ENCODE data around the gene ZNF783. TPM values are rescaled to one million over a fixed set of nuclear protein-coding genes. Genes with fewer than 3 reads are reported as not detected.
"Not testable (repeated sequence)": the region's sequence is repeated elsewhere in the genome, so short reads cannot be mapped to it uniquely, and the experiment has no call there.

ZNF783 gene
- total RNA-seq, 1 experiment from 2014 or later: 2.3 TPM

DNA sequence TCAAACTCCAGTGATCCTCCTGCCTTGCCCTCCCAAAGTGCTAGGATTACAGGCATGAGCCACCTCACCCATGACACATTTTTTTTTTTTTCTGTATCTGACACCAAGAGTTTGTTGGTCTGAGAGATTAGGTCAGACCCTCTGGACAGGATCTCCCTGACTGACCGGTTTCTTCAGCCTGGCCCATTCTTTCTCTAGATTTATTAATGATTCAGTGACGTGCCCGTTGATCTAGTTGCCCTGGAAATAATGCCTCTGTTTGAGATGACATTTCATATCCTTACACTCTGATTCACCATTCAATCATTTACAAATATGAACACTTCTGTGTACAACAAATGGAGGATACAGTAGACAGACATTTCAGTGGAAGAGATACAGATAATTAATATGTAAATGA, 23.9 kb upstream of the ZNF783 start:
- peak; percentile 73 for DNase-seq (ENCODE audit: low read depth)
- in situ Hi-C loops (cut with HindIII; ENCODE audit: low pct_unique_long_range_greater_than_20kb, low sequenced_read_pairs): no loop called here

- in situ Hi-C loops (cut with HindIII; ENCODE audit: low pct_unique_long_range_greater_than_20kb, low sequenced_read_pairs): no loop called here
- DNase-seq (ENCODE audit: low read depth): peak; percentile 92
Observed at GRCh38 chr7:149239345-149240143, 22.5 kb upstream of the ZNF783 start, which contains the start of gene ZNF212. Gene ZNF212 (plus strand): TSS chr7:149239651. CDS start chr7:149239779, 128 bp downstream.

- in situ Hi-C loops (cut with HindIII; ENCODE audit: low pct_unique_long_range_greater_than_20kb, low sequenced_read_pairs): no loop called here
- DNase-seq (ENCODE audit: low read depth): no peak
Observed at GRCh38 chr7:149240637-149241036, 21.4 kb upstream of the ZNF783 start.

GRCh38 chr7:149241696-149242095, 20.3 kb upstream of the ZNF783 start:
- in situ Hi-C loops (cut with HindIII; ENCODE audit: low pct_unique_long_range_greater_than_20kb, low sequenced_read_pairs): no loop called here
- DNase-seq (ENCODE audit: low read depth): no peak

DNA sequence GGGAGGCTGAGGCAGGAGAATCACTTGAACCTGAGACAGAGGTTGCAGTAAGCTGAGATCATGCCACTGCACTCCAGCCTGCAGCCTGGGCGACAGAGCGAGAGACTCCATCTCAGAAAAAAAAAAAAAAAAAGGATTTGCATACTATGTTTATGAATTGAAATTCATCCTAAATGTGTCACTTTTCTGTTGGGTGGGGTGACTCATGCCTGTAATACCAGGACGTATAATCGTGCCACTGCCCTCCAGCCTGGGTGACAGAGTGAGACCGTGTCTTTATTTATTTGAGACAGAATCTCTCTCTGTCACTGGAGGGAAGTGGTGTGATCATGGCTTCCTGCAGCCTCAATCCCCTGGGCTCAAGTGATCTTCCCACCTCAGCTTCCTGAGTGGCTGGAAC, 16.8 kb upstream of the ZNF783 start:
- DNase-seq (ENCODE audit: low read depth): peak; percentile 36
- in situ Hi-C loops (cut with HindIII; ENCODE audit: low pct_unique_long_range_greater_than_20kb, low sequenced_read_pairs): no loop called here

GRCh38 chr7:149245744-149246143, 16.3 kb upstream of the ZNF783 start:
- in situ Hi-C loops (cut with HindIII; ENCODE audit: low pct_unique_long_range_greater_than_20kb, low sequenced_read_pairs): no loop called here
- DNase-seq (ENCODE audit: low read depth): no peak

- no peak for DNase-seq (ENCODE audit: low read depth)
- in situ Hi-C loops (cut with HindIII; ENCODE audit: low pct_unique_long_range_greater_than_20kb, low sequenced_read_pairs): no loop called here
Observed at GRCh38 chr7:149248777-149249176, 13.2 kb upstream of the ZNF783 start.

GRCh38 chr7:149250151-149250550, 11.8 kb upstream of the ZNF783 start:
- in situ Hi-C loops (cut with HindIII; ENCODE audit: low pct_unique_long_range_greater_than_20kb, low sequenced_read_pairs): not testable (repeated sequence)

GRCh38 chr7:149251518-149251917, 10.5 kb upstream of the ZNF783 start:
- DNase-seq (ENCODE audit: low read depth); in situ Hi-C loops (cut with HindIII; ENCODE audit: low pct_unique_long_range_greater_than_20kb, low sequenced_read_pairs): not testable (repeated sequence)

More at GRCh38 chr7:149250151-149250550, 11.8 kb upstream of the ZNF783 start:
- DNase-seq (ENCODE audit: low read depth): not testable (repeated sequence)

DNA sequence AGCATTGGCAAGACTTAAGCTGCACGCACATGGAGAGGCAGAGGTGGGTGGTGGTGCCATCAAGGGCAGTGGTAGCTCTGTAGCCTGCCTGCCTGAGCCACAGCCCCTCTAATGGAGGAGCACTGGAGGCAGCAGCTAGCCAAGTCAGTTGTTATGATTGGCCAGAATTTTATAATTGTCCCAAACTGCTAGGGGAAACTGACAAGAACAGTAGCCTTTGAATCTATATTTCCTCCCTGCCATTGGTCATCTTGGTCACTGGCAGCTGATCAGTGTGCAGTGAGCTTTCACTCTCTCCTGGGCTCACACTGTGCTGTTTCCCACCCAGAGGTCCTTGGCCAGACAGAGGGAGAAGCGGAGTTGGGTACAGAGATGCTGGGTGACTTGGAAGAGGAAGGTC, 9.6 kb upstream of the ZNF783 start:
- no peak for DNase-seq (ENCODE audit: low read depth)
- in situ Hi-C loops (cut with HindIII; ENCODE audit: low pct_unique_long_range_greater_than_20kb, low sequenced_read_pairs): no loop called here

DNA sequence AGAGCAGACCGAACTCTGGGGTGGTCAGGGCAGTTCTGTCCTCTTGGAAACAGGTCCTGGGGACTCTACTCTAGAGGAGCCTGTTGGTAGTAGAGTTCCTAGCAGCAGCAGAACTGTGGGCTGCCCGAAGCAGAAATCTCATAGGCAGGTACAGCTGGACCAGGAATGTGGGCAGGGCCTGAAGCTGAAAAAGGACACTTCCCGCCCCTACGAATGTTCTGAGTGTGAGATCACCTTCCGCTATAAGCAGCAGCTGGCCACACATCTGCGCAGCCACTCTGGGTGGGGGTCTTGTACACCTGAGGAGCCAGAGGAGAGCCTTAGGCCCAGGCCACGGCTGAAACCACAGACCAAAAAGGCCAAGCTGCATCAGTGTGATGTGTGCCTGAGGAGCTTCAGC, 8.3 kb upstream of the ZNF783 start:
- DNase-seq (ENCODE audit: low read depth): no peak
- in situ Hi-C loops (cut with HindIII; ENCODE audit: low pct_unique_long_range_greater_than_20kb, low sequenced_read_pairs): no loop called here

DNA sequence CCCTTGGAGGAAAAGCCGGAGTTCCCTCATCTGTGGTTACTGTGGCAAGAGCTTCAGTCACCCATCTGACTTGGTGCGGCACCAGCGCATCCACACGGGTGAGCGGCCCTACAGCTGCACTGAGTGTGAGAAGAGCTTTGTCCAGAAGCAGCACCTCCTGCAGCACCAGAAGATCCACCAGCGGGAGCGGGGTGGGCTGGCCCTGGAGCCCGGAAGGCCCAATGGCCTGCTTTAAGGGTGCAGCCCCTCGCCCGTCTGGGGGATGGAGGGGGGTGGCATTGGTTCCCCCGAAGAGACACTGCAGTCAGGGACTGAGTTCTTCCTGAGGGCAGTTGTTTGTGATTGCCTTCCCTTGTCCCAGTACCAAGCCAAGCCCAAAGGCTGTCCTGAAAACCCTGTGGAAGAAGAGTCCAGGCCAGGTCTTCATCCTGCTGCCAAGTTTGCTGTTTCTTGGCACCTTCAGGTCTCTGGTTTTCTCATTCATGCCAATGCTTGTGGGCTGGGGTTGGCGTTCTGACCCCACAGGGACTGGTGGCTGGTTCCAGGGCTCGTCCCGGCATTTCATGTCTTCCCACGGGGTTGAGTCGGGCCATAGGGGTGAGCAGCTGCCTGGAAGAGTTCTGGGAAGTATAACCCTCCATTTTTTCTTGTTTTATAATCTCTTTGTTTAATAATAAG, 7.7 kb upstream of the ZNF783 start:
- DNase-seq (ENCODE audit: low read depth): no peak
- in situ Hi-C loops (cut with HindIII; ENCODE audit: low pct_unique_long_range_greater_than_20kb, low sequenced_read_pairs): no loop called here

DNA sequence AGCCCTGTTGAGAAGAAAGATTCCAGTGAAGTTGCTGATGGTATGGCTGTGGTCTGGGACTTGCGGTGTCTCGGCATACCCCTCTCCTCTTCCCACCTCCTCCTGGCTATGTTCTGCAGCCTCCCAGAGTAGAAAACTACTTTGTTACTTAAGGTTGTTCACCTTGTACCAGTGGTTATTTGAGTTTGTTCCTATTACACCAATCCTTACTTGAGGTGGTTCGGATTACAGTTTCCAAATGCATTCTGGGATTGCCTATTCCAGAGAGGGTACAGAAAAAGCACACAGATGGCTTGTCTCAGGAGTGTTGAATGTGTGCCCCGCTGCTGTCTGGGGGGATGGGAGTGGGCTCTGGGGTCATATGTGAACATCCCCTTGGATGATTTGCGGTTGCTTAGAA, 6.8 kb upstream of the ZNF783 start:
- in situ Hi-C loops (cut with HindIII; ENCODE audit: low pct_unique_long_range_greater_than_20kb, low sequenced_read_pairs): no loop called here
- no peak for DNase-seq (ENCODE audit: low read depth)

- no peak for DNase-seq (ENCODE audit: low read depth)
- in situ Hi-C loops (cut with HindIII; ENCODE audit: low pct_unique_long_range_greater_than_20kb, low sequenced_read_pairs): no loop called here
Observed at GRCh38 chr7:149256568-149256967, 5.4 kb upstream of the ZNF783 start.

GRCh38 chr7:149257146-149257545, 4.8 kb upstream of the ZNF783 start:
- in situ Hi-C loops (cut with HindIII; ENCODE audit: low pct_unique_long_range_greater_than_20kb, low sequenced_read_pairs): no loop called here
- DNase-seq (ENCODE audit: low read depth): no peak

DNA sequence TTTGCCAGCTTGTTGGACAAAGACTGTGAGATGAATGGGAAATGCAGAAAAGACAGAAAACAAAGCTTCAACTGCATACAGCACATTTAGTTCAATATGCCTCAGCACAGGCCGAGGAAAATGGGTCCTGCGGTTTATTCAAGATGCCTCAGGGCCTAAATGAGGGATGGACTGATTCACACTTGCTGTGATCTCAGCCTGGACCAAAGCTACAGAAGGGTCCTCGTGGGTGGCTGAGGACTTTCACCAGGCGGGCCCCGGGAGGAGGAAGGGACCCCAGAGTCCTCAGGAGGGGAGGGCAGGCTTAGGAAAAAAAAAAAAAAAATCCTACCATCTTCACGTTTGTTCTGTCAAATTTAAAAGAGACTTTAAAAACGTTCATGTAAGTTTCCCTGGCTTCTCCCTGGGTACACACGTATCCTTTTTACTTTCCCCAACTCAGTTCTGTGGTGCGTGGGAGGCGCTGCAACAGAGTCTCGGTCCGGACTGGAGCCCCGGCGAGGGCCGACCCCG, 624 bp upstream of the ZNF783 start:
- in situ Hi-C loops (cut with HindIII; ENCODE audit: low pct_unique_long_range_greater_than_20kb, low sequenced_read_pairs): no loop called here
- DNase-seq (ENCODE audit: low read depth): no peak

GRCh38 chr7:149266451-149266850, 4.5 kb downstream of the ZNF783 start:
- in situ Hi-C loops (cut with HindIII; ENCODE audit: low pct_unique_long_range_greater_than_20kb, low sequenced_read_pairs): no loop called here
- DNase-seq (ENCODE audit: low read depth): no peak

GRCh38 chr7:149267733-149268132, 5.7 kb downstream of the ZNF783 start:
- DNase-seq (ENCODE audit: low read depth): no peak
- in situ Hi-C loops (cut with HindIII; ENCODE audit: low pct_unique_long_range_greater_than_20kb, low sequenced_read_pairs): no loop called here

- DNase-seq (ENCODE audit: low read depth); in situ Hi-C loops (cut with HindIII; ENCODE audit: low pct_unique_long_range_greater_than_20kb, low sequenced_read_pairs): not testable (repeated sequence)
Observed at GRCh38 chr7:149274424-149274823, 12.4 kb downstream of the ZNF783 start.
